Measurements from ENCODE around the gene COX7A2. TPM values are rescaled to one million over a fixed set of nuclear protein-coding genes. Genes with fewer than 3 reads are reported as not detected.

The COX7A2 gene
- polyA plus RNA-seq, 1 donor (not counting 4 experiments of a cell fraction or from before 2014, with no cell fraction given): 474 TPM

DNA sequence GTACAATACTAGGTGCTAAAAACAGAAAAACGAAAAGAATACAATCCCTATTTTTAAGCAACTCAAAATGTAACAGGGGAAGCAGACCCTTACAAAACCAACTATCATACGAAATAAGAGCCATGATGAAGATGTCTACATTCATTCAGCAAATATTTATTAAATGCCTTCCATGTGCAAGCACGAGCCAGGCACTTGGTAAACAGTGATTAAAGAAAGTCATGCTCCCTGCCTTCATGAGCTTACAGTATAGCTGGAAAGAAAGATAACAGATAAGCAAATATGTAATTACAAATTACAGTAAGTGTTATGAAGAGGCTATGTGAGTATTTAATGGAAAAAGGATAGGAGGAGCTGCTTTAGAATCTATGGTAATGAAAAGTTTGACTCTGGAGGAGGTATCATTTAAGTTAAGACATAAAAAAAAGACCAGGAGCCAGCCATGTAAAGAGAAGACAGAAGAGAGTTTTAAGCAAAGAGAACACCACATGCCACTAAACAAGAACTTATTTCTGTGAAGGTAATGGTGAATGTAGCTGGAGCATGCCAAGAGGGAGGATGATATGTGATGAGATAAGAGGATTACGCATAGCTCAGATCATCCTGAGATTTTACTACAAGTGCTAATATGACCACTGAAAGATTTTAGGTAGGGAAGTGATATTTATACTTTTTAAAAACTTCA lies 19.3 kb upstream of the COX7A2 start:
- H3K27me3 ChIP-seq (ENCODE audit: control insufficient read depth, extremely low read depth, insufficient read depth, low read length): no peaks in the 10 kb centered on the region
- TF ChIP-seq, protein P1, sequence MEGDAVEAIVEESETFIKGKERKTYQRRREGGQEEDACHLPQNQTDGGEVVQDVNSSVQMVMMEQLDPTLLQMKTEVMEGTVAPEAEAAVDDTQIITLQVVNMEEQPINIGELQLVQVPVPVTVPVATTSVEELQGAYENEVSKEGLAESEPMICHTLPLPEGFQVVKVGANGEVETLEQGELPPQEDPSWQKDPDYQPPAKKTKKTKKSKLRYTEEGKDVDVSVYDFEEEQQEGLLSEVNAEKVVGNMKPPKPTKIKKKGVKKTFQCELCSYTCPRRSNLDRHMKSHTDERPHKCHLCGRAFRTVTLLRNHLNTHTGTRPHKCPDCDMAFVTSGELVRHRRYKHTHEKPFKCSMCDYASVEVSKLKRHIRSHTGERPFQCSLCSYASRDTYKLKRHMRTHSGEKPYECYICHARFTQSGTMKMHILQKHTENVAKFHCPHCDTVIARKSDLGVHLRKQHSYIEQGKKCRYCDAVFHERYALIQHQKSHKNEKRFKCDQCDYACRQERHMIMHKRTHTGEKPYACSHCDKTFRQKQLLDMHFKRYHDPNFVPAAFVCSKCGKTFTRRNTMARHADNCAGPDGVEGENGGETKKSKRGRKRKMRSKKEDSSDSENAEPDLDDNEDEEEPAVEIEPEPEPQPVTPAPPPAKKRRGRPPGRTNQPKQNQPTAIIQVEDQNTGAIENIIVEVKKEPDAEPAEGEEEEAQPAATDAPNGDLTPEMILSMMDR (optimal IDR thresholded peaks at IDR 0.05 in 1 of 3, IDR thresholded peaks at IDR 0.05 in 1 of 3, conservative IDR thresholded peaks at IDR 0.05 in 1 of 3; ENCODE audit: extremely low read depth in 1 of 3, insufficient read depth in 2 of 3, low read length in 3 of 3): no peak
- TF ChIP-seq EZH2 (IDR thresholded peaks at IDR 0.05; ENCODE audit: low read length): no peak
- DNase-seq (ENCODE audit: low read depth, low spot score) (no peak), FAIRE-seq (peak; percentile 5)
- H3K4me3 ChIP-seq (ENCODE audit: control insufficient read depth in 2 of 3, extremely low read depth in 1 of 3, insufficient read depth in 2 of 3, low read depth in 1 of 3, low read length in 3 of 3): no peak overlapping the region
- no peaks in the 10 kb centered on the region for H4K20me1 ChIP-seq (ENCODE audit: control insufficient read depth, extremely low read depth, insufficient read depth, low read length)
- dilution Hi-C loops (cut with MboI; ENCODE audit: extremely low pct_ligation_motif_present, low sequenced_read_pairs): no loop called here
- H3K9me3 ChIP-seq (ENCODE audit: control insufficient read depth, low read depth, low read length): no peaks in the 10 kb centered on the region
- H3K4me1 ChIP-seq (ENCODE audit: control insufficient read depth, extremely low read depth, insufficient read depth, low read length): peaks cover 1% of the 10 kb centered on the region
- no peak overlapping the region for H3K4me2 ChIP-seq (ENCODE audit: control insufficient read depth, extremely low read depth, insufficient read depth, low read depth, low read length)
- H2AFZ ChIP-seq (ENCODE audit: control insufficient read depth, low read length): no peak overlapping the region
- no peaks in the 10 kb centered on the region for H3K9me1 ChIP-seq (ENCODE audit: control insufficient read depth, extremely low read depth, insufficient read depth, low read length)
- no peak overlapping the region for H3K9ac ChIP-seq (ENCODE audit: control insufficient read depth, extremely low read depth, insufficient read depth, low read length)
- no peak overlapping the region for H3K27ac ChIP-seq (ENCODE audit: control insufficient read depth, insufficient read depth, low read length)
- H3K36me3 ChIP-seq (ENCODE audit: control insufficient read depth in 2 of 2, extremely low read depth in 1 of 2, insufficient read depth in 2 of 2, low read length in 2 of 2): peaks cover 2 to 5% of the 10 kb centered on the region in 2 experiments
- peaks cover 16% of the 10 kb centered on the region for H3K79me2 ChIP-seq (ENCODE audit: control insufficient read depth, insufficient read depth, low read length)

DNA sequence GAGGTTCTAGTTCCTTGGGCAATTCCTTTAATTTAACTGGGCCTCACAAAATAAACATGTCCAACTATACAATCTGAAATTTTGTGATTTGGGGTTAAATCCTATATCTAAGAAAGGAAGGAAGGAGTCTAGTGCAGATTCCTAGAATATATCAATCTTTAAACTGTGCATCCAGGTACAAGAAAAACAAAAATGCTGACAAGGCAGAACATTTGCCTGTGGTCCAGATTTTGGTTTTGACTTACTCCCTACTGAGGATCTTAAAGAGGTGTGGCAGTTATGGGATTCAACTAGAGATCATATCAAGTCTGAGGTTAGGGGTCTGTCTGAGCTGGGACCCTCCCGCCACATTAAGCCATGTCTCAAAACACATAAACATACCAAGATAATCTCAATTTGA lies 17.7 kb upstream of the COX7A2 start:
- no peak overlapping the region for H3K27ac ChIP-seq (ENCODE audit: control insufficient read depth, insufficient read depth, low read length)
- DNase-seq (ENCODE audit: low read depth, low spot score): no peak
- no peaks in the 10 kb centered on the region for H3K9me3 ChIP-seq (ENCODE audit: control insufficient read depth, low read depth, low read length)
- TF ChIP-seq, protein P1 (optimal IDR thresholded peaks at IDR 0.05 in 1 of 3, IDR thresholded peaks at IDR 0.05 in 1 of 3, conservative IDR thresholded peaks at IDR 0.05 in 1 of 3; ENCODE audit: extremely low read depth in 1 of 3, insufficient read depth in 2 of 3, low read length in 3 of 3): no peak
- TF ChIP-seq EZH2 (IDR thresholded peaks at IDR 0.05; ENCODE audit: low read length): no peak
- H3K9ac ChIP-seq (ENCODE audit: control insufficient read depth, extremely low read depth, insufficient read depth, low read length): no peak overlapping the region
- no peak overlapping the region for H3K4me2 ChIP-seq (ENCODE audit: control insufficient read depth, extremely low read depth, insufficient read depth, low read depth, low read length)
- H3K4me1 ChIP-seq (ENCODE audit: control insufficient read depth, extremely low read depth, insufficient read depth, low read length): no peaks in the 10 kb centered on the region
- no peak for FAIRE-seq
- dilution Hi-C loops (cut with MboI; ENCODE audit: extremely low pct_ligation_motif_present, low sequenced_read_pairs): no loop called here
- H4K20me1 ChIP-seq (ENCODE audit: control insufficient read depth, extremely low read depth, insufficient read depth, low read length): no peaks in the 10 kb centered on the region
- no peaks in the 10 kb centered on the region for H3K9me1 ChIP-seq (ENCODE audit: control insufficient read depth, extremely low read depth, insufficient read depth, low read length)
- no peak overlapping the region for H2AFZ ChIP-seq (ENCODE audit: control insufficient read depth, low read length)
- H3K27me3 ChIP-seq (ENCODE audit: control insufficient read depth, extremely low read depth, insufficient read depth, low read length): no peaks in the 10 kb centered on the region
- H3K79me2 ChIP-seq (ENCODE audit: control insufficient read depth, insufficient read depth, low read length): peaks cover 7% of the 10 kb centered on the region
- peaks cover 4 to 5% of the 10 kb centered on the region in 2 experiments for H3K36me3 ChIP-seq (ENCODE audit: control insufficient read depth in 2 of 2, extremely low read depth in 1 of 2, insufficient read depth in 2 of 2, low read length in 2 of 2)
- no peak overlapping the region for H3K4me3 ChIP-seq (ENCODE audit: control insufficient read depth in 2 of 3, extremely low read depth in 1 of 3, insufficient read depth in 2 of 3, low read depth in 1 of 3, low read length in 3 of 3)

Data from keratinocyte (primary cell).